Measurements from ENCODE around the gene TMEM154.

The TMEM154 gene

DNA sequence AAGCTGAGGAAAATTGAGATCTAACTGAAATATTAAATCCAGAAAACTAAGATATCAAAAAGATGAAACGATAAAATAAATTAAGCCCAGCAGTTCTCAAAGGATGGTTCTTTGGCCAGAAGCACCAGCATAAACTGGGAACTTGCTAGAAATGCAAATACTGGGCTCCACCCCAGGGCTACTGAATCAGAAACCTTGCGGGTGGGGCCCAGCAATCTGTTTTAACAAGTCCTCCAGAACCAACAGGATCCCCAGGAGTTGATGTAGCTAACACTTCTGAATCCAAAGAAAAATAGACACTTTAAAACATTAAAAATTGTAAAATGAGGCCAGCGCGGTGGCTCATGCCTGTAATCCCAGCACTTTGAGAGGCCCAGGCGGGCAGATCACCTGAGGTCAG is 14.1 kb upstream of the TMEM154 start:
- DNase-seq = no peak

DNA sequence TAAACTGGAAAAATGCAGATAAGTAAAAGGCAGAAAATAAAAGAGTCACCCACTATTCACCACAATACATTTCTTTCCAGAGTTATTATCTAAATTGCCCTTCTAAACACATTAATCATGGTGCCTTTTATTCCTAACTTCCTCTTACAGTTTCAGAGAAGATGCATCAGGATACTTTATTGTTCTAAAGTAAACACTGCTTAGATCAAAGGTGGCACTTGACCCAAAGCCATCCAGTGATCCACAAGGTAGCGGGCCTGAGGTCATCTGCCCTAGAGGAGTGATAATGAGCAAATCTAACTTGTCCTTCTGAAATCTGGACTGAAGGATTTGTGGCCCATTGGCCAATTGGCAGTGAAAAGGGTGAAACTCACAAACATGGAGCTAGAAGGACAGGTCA is 12.0 kb upstream of the TMEM154 start:
- DNase-seq = no peak

GRCh38 chr4:152690706-152691651 is 11.2 kb upstream of the TMEM154 start:
- DNase-seq = no peak

- no peak for DNase-seq
Observed at GRCh38 chr4:152689615-152690501, 10.1 kb upstream of the TMEM154 start.

- no peak for DNase-seq
Observed at GRCh38 chr4:152687974-152688599, 8.3 kb upstream of the TMEM154 start.

GRCh38 chr4:152686452-152687013 is 6.7 kb upstream of the TMEM154 start:
- DNase-seq = no peak

GRCh38 chr4:152684587-152684986 is 4.8 kb upstream of the TMEM154 start:
- DNase-seq = no peak

GRCh38 chr4:152684007-152684406 is 4.2 kb upstream of the TMEM154 start:
- no peak for DNase-seq

DNA sequence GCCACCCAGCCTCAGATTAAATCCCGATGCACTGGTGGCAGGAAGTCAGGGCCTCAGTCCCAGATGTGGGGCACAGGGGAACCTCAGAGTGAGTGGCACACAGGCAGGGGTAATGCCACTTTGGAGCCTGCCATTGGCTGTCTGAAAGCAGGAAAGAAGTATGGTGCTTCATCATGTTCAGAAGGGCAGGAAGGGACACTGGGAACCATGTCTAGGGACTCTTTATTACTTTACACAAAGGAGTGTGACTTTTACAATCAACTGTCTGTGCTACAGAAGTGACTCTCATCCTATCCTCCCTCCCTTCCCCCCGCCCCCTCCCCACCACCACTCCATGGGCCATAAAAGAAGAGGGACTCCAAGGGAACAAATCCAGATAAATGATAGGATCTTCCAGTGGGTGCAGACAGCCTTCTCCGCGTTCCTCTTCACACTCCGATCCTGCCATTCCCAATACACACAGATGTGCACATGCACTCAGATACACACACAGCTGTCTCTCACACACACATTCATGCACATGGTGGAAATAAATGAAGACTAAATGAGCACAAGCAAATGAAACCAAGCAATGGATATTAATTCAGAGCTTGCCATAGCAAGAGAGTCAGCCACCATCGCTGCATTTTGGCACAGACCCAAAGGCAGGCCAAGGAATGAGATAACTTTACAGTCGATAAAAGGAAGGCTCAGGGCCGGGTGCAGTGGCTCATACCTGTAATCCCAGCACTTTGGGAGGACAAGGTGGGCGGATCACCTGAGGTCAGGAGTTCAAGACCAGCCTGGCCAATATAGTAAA is 2.5 kb upstream of the TMEM154 start:
- DNase-seq = no peak

GRCh38 chr4:152680988-152681603 is 1.3 kb upstream of the TMEM154 start:
- DNase-seq = no peak

DNA sequence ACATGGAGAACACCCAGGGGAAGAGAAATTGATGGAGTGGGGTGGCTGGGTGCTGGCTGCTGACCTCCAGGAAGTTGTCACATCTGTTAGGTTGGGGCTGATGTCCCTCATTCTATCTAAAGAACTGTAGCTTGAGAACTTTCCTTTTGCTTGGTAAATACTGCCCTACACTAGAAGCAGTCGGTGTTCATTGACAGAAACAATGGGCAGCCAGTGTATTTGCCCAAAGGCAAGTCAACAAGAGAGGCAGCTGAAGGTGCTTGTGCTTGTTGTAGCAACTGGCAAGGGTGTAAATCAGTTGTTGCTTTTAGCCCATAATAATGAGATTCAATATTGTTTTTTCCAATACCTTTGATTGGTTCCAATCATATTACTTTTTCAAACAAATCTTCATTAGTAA is 956 bp downstream of the TMEM154 start:
- DNase-seq = no peak

GRCh38 chr4:152677117-152677516 is 2.7 kb downstream of the TMEM154 start:
- DNase-seq = no peak

DNA sequence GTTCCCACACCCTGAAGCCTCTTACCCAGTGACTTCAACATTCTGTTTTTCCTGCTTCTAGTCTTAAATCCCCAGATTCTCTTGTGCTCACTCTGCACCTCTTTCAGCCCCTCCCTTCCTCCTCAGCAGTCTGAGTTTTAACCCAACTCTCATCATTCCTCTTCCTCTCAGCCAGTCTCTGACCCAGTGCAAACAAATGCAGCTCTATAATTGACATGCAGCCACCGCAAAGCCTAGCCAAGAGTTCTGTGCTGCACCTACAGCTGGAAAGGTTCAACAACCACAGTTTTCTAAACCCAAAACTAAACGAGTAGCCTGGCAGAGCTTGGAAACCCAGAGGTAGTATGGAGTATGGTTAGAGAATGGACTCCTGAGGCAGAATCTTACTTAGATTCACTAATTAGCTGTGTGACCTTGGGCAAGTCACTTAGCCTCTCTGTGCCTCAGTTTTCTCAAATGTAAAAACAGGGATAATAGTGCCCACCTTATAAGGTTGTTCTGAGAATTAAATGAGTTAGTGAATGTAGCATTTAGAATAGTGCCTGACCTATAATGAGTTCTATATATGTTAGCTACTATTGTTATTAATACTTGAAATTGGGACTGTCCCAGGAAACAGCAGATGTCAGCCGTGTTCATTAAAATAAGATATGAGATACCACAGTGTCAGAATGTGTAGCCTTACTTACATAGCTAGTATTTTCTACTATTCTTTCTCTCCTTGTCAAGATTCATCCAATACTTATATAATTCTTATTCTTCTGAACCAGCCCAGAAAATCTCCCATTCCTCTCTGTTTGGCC is 3.5 kb downstream of the TMEM154 start:
- no peak for DNase-seq

DNA sequence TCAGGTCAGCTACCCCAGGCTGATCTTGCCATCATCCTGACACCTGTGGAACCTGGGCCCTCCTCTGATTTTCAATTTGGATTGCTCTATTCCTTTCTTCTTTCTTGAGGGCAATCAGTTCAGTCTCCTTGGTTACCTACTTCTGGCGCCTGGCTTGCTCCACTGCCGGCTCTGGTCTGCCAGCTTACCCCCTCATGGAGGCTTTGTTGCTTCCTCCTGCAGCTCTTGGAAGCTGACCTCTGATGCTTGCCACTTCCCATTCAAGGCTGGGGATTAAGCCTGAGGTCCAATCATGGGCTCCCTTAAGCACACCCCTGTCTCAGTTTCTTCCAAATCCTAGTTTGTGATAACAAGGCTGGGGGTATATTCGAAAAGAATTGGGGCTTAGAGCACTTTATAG is 5.4 kb downstream of the TMEM154 start:
- DNase-seq = no peak

DNA sequence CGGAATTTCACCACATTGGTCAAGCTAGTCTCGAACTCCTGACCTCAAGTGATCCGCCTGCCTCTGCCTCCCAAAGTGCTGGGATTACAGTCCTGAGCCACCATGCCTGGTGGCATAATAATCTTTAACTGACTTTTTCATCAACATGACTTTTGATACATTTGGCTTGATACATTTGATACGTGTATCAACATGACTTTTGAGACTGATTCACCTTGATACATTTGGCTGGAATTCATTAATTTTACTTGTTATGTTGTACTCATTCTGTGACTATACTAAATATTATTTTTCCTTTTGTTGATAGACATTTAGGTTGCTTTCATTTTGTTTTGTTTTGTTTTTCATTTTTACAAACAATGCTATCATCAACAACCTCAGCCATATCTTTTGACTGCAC is 6.3 kb downstream of the TMEM154 start:
- no peak for DNase-seq

- no peak for DNase-seq
Observed at GRCh38 chr4:152672206-152673092, 7.3 kb downstream of the TMEM154 start.

- DNase-seq = no peak
Observed at GRCh38 chr4:152668338-152668964, 11.3 kb downstream of the TMEM154 start.

- no peak for DNase-seq
Observed at GRCh38 chr4:152667781-152668180, 12.0 kb downstream of the TMEM154 start.

- DNase-seq = no peak
Observed at GRCh38 chr4:152666946-152667345, 12.9 kb downstream of the TMEM154 start.

Data from activated CD8-positive, alpha-beta memory T cell treated with anti-CD3 and anti-CD28 coated beads, Interleukin-2, amount 50 U/mL, for 4 hours (primary cell).